Measurements from ENCODE around the gene MTMR1.

DNA sequence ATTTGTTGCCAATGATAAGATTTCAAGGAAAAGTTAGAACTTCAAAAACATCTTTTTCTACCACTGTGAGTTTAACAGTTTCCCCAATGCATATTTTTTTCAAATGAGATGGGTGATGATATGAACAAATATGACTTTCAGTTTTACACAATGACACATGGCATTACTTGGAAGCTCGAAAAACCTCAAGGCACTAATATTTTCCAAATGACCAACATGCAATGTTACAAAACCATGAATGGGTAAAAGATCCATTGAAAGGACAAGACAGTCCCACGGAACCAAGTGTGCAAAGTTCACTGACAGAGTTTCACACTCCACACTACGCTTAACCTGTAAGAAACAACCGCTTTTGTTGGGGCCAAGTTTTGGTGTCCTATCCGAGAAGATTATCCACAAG, 120.7 kb downstream of the MTMR1 start:
- no peak for TF ChIP-seq EP300 (IDR thresholded peaks at IDR 0.05)
- TF ChIP-seq, protein P1, sequence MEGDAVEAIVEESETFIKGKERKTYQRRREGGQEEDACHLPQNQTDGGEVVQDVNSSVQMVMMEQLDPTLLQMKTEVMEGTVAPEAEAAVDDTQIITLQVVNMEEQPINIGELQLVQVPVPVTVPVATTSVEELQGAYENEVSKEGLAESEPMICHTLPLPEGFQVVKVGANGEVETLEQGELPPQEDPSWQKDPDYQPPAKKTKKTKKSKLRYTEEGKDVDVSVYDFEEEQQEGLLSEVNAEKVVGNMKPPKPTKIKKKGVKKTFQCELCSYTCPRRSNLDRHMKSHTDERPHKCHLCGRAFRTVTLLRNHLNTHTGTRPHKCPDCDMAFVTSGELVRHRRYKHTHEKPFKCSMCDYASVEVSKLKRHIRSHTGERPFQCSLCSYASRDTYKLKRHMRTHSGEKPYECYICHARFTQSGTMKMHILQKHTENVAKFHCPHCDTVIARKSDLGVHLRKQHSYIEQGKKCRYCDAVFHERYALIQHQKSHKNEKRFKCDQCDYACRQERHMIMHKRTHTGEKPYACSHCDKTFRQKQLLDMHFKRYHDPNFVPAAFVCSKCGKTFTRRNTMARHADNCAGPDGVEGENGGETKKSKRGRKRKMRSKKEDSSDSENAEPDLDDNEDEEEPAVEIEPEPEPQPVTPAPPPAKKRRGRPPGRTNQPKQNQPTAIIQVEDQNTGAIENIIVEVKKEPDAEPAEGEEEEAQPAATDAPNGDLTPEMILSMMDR (IDR thresholded peaks at IDR 0.05), result no peak

Measured in tibial nerve (tissue), 4 donors.